ENCODE measurements around the gene ZNF423. TPM values are rescaled to one million over a fixed set of nuclear protein-coding genes. Genes with fewer than 3 reads are reported as not detected.

The ZNF423 gene
- total RNA-seq, 1 donor = 11.6 TPM

- no peak overlapping the region for H3K4me2 ChIP-seq (ENCODE audit: insufficient read depth, low read length)
- no peaks in the 10 kb centered on the region for H3K4me1 ChIP-seq (ENCODE audit: insufficient read depth, low read length)
- H3K36me3 ChIP-seq (ENCODE audit: insufficient read depth, low read length) = no peaks in the 10 kb centered on the region
- no peaks in the 10 kb centered on the region for H4K20me1 ChIP-seq (ENCODE audit: insufficient read depth, low read length)
- H3K27me3 ChIP-seq (ENCODE audit: insufficient read depth, low read length) = no peaks in the 10 kb centered on the region
- no peak overlapping the region for H3K4me3 ChIP-seq (ENCODE audit: insufficient read depth, low read length)
- H3K27ac ChIP-seq (ENCODE audit: low read depth, low read length) = no peak overlapping the region
- H2AFZ ChIP-seq (ENCODE audit: low read length) = no peak overlapping the region
- DNase-seq (ENCODE audit: insufficient read length, low spot score, missing footprints) = peak; percentile 30
- H3K9me3 ChIP-seq (ENCODE audit: low read depth, low read length) = no peaks in the 10 kb centered on the region
- no peak for TF ChIP-seq CTCF (IDR thresholded peaks at IDR 0.05; ENCODE audit: extremely low read depth, low read depth, low read length)
- no peaks in the 10 kb centered on the region for H3K79me2 ChIP-seq (ENCODE audit: insufficient read depth, low read length)
Observed at GRCh38 chr16:49671333-49671732, 184.6 kb downstream of the ZNF423 start.

GRCh38 chr16:49670627-49671026, 185.3 kb downstream of the ZNF423 start:
- H3K27ac ChIP-seq (ENCODE audit: low read depth, low read length) = no peak overlapping the region
- H2AFZ ChIP-seq (ENCODE audit: low read length) = no peak overlapping the region
- H4K20me1 ChIP-seq (ENCODE audit: insufficient read depth, low read length) = no peaks in the 10 kb centered on the region
- H3K79me2 ChIP-seq (ENCODE audit: insufficient read depth, low read length) = no peaks in the 10 kb centered on the region
- H3K36me3 ChIP-seq (ENCODE audit: insufficient read depth, low read length) = no peaks in the 10 kb centered on the region
- peak; percentile 66 for DNase-seq (ENCODE audit: insufficient read length, low spot score, missing footprints)
- no peak for TF ChIP-seq CTCF (IDR thresholded peaks at IDR 0.05; ENCODE audit: extremely low read depth, low read depth, low read length)
- H3K4me2 ChIP-seq (ENCODE audit: insufficient read depth, low read length) = no peak overlapping the region
- H3K27me3 ChIP-seq (ENCODE audit: insufficient read depth, low read length) = no peaks in the 10 kb centered on the region
- H3K4me1 ChIP-seq (ENCODE audit: insufficient read depth, low read length) = no peaks in the 10 kb centered on the region
- no peak overlapping the region for H3K4me3 ChIP-seq (ENCODE audit: insufficient read depth, low read length)
- no peaks in the 10 kb centered on the region for H3K9me3 ChIP-seq (ENCODE audit: low read depth, low read length)

GRCh38 chr16:49665482-49666230, 190.3 kb downstream of the ZNF423 start:
- no peak overlapping the region for H3K27ac ChIP-seq (ENCODE audit: low read depth, low read length)
- no peaks in the 10 kb centered on the region for H3K36me3 ChIP-seq (ENCODE audit: insufficient read depth, low read length)
- no peak for TF ChIP-seq CTCF (IDR thresholded peaks at IDR 0.05; ENCODE audit: extremely low read depth, low read depth, low read length)
- no peak overlapping the region for H2AFZ ChIP-seq (ENCODE audit: low read length)
- peak; percentile 36 for DNase-seq (ENCODE audit: insufficient read length, low spot score, missing footprints)
- no peaks in the 10 kb centered on the region for H3K79me2 ChIP-seq (ENCODE audit: insufficient read depth, low read length)
- peaks cover 6% of the 10 kb centered on the region for H3K4me1 ChIP-seq (ENCODE audit: insufficient read depth, low read length)
- H3K9me3 ChIP-seq (ENCODE audit: low read depth, low read length) = no peaks in the 10 kb centered on the region
- no peak overlapping the region for H3K4me2 ChIP-seq (ENCODE audit: insufficient read depth, low read length)
- H4K20me1 ChIP-seq (ENCODE audit: insufficient read depth, low read length) = no peaks in the 10 kb centered on the region
- H3K4me3 ChIP-seq (ENCODE audit: insufficient read depth, low read length) = no peak overlapping the region
- no peaks in the 10 kb centered on the region for H3K27me3 ChIP-seq (ENCODE audit: insufficient read depth, low read length)

GRCh38 chr16:49664221-49665215, 191.4 kb downstream of the ZNF423 start:
- peak; percentile 86 for DNase-seq (ENCODE audit: insufficient read length, low spot score, missing footprints)
- H3K4me2 ChIP-seq (ENCODE audit: insufficient read depth, low read length) = no peak overlapping the region
- no peaks in the 10 kb centered on the region for H3K9me3 ChIP-seq (ENCODE audit: low read depth, low read length)
- H3K36me3 ChIP-seq (ENCODE audit: insufficient read depth, low read length) = no peaks in the 10 kb centered on the region
- no peak overlapping the region for H2AFZ ChIP-seq (ENCODE audit: low read length)
- H3K27me3 ChIP-seq (ENCODE audit: insufficient read depth, low read length) = no peaks in the 10 kb centered on the region
- no peak overlapping the region for H3K27ac ChIP-seq (ENCODE audit: low read depth, low read length)
- H4K20me1 ChIP-seq (ENCODE audit: insufficient read depth, low read length) = no peaks in the 10 kb centered on the region
- no peaks in the 10 kb centered on the region for H3K79me2 ChIP-seq (ENCODE audit: insufficient read depth, low read length)
- no peak for TF ChIP-seq CTCF (IDR thresholded peaks at IDR 0.05; ENCODE audit: extremely low read depth, low read depth, low read length)
- H3K4me1 ChIP-seq (ENCODE audit: insufficient read depth, low read length) = peaks cover 6% of the 10 kb centered on the region
- H3K4me3 ChIP-seq (ENCODE audit: insufficient read depth, low read length) = no peak overlapping the region
